GM12891 (cell line): Measurements from ENCODE around the gene NKAIN2.
"Not testable (repeated sequence)": the region's sequence is repeated elsewhere in the genome, so short reads cannot be mapped to it uniquely, and the experiment has no call there.

Experiments used
- DNase-seq: peaks from one replicate; pipeline ENCODE4 v3.0.0; 2011; ENCODE audit warnings: low spot score; ENCODE audit not compliant: insufficient read length
- FAIRE-seq: peaks from 2 replicates; lab custom pipeline; 2011; peaks lifted over from hg19 to GRCh38; lab: Jason Lieb, UNC
- PAX5 ChIP-seq: IDR thresholded peaks from 2 replicates; pipeline ENCODE4 v1.6.1; 2011; ENCODE audit warnings: low read length, moderate library complexity, mild to moderate bottlenecking; ENCODE audit not compliant: insufficient read depth, severe bottlenecking
- POLR2A ChIP-seq: IDR thresholded peaks from 2 replicates; pipeline ENCODE4 v1.6.1; 2011; ENCODE audit warnings: low read depth, low read length, control low read depth
- POLR2AphosphoS5 ChIP-seq: IDR thresholded peaks from 2 replicates; pipeline ENCODE4 v1.6.1; 2011; ENCODE audit warnings: low read depth, low read length, control low read depth
- POU2F2 ChIP-seq: IDR thresholded peaks from 2 replicates; pipeline ENCODE4 v1.6.1; 2011; ENCODE audit warnings: low read depth, mild to moderate bottlenecking, control low read depth, low read length, moderate library complexity
- SPI1 ChIP-seq: IDR thresholded peaks from 2 replicates; pipeline ENCODE4 v1.6.1; 2011; ENCODE audit warnings: low read depth, low read length, control low read depth
- TAF1 ChIP-seq: IDR thresholded peaks from 2 replicates; pipeline ENCODE4 v1.6.1; 2011; ENCODE audit warnings: low read depth, low read length, control low read depth

Gene NKAIN2

DNA sequence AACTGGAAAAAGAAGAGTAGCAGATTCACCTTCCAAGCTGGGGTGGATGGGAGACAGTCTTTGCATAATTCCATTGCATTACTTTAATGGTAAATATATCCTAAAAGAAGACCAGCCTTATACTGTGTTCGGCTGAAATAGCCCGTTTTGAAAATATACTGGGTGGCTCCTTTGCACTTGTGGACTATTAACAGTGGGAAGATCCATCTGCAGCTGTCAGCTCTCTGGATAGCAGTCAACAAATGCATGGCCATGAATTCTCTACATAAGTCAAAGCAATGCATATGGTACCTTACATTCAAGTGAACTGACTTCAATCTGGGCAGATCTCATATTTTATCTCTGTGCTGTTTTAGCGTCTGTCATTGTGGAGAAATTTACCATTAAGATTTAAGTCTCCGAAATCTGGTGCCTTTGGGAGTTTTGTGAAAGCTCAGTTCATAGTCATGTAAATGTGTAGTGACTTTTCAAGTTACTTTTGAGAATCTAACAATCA, 758.0 kb downstream of the NKAIN2 start:
- DNase-seq (no peak), FAIRE-seq (no peak)
- TF ChIP-seq TAF1 (no peak), POLR2A (no peak), SPI1 (no peak), POLR2AphosphoS5 (no peak), POU2F2 (no peak), PAX5 (no peak)

- not testable (repeated sequence) for DNase-seq, FAIRE-seq
Measured at GRCh38 chr6:124564125-124564524, 760.5 kb downstream of the NKAIN2 start.

DNA sequence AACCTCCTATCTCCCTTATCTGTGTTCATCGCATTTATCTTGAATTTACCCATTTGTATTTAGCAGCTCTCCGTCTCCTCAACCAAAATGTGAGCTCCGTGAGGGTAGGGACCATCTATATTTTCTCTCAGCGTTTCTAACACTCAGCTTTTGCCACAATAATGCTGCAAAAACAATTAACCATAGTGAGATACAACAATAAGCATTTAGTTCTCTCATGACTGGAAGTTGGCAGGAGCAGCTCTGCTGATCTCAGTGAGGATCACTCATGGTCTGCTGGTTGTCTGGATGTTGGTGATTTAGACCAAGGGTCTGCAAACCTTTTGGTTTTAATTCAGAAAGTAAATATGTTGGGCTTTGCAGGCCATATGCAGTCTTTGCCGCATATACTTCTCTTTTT, 763.7 kb downstream of the NKAIN2 start:
- no peak for FAIRE-seq
- DNase-seq: no peak
- TF ChIP-seq SPI1 (no peak), POLR2AphosphoS5 (no peak), POLR2A (no peak), PAX5 (no peak), TAF1 (no peak), POU2F2 (no peak)

GRCh38 chr6:124573953-124574352, 770.3 kb downstream of the NKAIN2 start:
- FAIRE-seq: no peak
- DNase-seq: no peak
- TF ChIP-seq POLR2AphosphoS5: no peak

DNA sequence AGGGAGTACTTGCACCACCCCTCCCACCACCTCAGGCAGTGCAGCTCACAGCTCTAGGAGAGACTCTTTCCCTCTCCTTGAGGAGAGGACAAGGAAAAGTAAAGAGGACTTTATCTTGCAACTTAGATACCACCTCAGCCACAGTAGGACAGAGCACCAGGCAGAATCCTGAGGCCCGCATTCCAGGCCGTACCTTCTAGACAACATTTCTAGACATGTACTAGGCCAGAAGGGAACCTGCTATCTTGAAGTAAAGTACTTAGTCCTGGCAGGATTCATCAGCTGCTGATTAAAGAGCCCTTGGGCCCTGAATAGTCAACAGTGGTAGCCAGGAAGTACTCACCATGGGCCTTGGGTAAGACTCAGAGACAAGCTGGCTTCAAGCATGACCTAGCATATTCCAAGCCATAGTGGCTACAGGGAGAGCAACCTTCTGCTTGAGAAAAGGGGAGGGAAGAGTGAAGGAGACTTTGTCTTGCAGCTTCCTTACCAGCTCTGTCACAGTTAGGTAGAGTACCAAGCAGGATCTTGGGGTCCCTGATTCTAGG, 774.1 kb downstream of the NKAIN2 start:
- no peak for TF ChIP-seq POLR2A
- TF ChIP-seq POLR2AphosphoS5: no peak
- TF ChIP-seq PAX5: no peak
- no peak for TF ChIP-seq SPI1
- no peak for TF ChIP-seq POU2F2
- TF ChIP-seq TAF1: no peak
- DNase-seq: no peak
- FAIRE-seq: no peak

DNA sequence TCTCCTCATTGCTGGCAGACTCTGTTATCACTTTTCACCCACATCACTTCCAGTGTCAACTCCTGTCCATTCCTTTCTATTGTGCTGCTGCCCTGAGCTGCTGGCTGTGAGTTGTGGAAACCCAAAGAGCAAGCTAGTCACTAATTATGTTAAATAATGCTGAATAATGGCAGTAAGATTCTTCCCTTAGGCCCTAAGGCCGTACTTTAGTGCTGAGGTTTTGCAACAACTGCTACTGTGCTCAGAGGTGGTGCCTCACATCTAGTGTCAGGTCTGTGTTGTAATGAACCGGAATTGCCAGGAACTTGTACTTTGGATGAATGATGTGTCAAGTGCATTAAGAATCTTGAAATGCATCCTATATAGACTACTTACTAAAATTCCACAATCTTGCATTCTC, 786.3 kb downstream of the NKAIN2 start:
- DNase-seq (no peak), FAIRE-seq (no peak)
- TF ChIP-seq SPI1: no peak
- no peak for TF ChIP-seq PAX5
- TF ChIP-seq TAF1: no peak
- no peak for TF ChIP-seq POLR2AphosphoS5
- TF ChIP-seq POLR2A: no peak
- no peak for TF ChIP-seq POU2F2

GRCh38 chr6:124599656-124600055, 796.0 kb downstream of the NKAIN2 start:
- FAIRE-seq (no peak), DNase-seq (no peak)
- TF ChIP-seq POLR2AphosphoS5 (no peak), PAX5 (no peak), TAF1 (no peak), POU2F2 (no peak), POLR2A (no peak), SPI1 (no peak)

- TF ChIP-seq POU2F2: no peak
- FAIRE-seq (no peak), DNase-seq (no peak)
Measured at GRCh38 chr6:124604719-124605118, 801.1 kb downstream of the NKAIN2 start.

GRCh38 chr6:124607119-124607627, 803.5 kb downstream of the NKAIN2 start:
- FAIRE-seq: no peak
- no peak for TF ChIP-seq POLR2A
- no peak for TF ChIP-seq POU2F2
- no peak for TF ChIP-seq TAF1
- TF ChIP-seq SPI1: no peak
- no peak for TF ChIP-seq PAX5
- no peak for TF ChIP-seq POLR2AphosphoS5
- DNase-seq: no peak

DNA sequence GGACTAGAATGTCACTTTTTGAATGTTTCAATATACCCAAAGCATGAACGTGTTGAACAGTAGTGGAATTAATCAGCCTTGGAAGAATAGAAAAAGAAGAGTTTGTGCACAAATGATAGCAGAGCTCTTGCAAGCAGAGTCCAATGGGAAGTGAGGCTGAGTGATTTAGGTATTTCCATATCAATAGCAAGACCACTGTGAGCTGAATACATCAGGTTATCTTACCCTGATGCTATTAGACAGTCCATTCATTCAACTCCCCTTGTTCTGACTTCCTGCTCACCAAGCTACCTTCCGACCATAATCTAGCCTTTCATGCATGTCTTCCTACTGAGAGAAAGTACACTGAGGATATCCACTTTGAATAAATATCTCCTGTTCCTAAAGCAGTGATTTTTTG, 809.4 kb downstream of the NKAIN2 start:
- DNase-seq (no peak), FAIRE-seq (no peak)
- no peak for TF ChIP-seq PAX5

DNA sequence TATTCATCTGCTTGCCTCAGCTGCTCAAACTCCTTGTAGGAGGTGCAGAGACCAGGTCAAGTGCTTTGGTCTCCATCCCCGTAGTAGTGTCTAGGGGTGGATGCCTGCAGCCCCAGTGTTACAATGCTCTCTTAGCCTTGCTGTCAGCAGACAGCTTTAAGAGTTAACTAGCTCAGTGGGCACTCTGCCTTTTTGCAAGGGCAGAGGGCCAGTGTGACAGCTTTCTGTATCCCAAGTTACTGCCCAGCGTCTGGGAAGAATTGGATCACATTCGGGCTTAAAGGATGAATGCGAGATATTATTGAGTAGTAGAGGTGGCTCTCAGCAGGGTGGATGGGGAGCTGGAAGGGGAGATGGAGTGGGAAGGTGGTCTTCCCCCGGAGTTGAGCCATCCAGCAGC, 818.7 kb downstream of the NKAIN2 start:
- no peak for TF ChIP-seq TAF1
- TF ChIP-seq SPI1: no peak
- no peak for TF ChIP-seq POLR2AphosphoS5
- TF ChIP-seq PAX5: no peak
- TF ChIP-seq POLR2A: no peak
- no peak for TF ChIP-seq POU2F2

More for the DNA sequence above, 818.7 kb downstream of the NKAIN2 start:
- FAIRE-seq (no peak), DNase-seq (no peak)
